ACC112 (cell line): Measurements from ENCODE around the gene COL1A1.
A peak's percentile ranks its signal among the peaks of the same experiment; 100 is the strongest.

Experiments used
- H2AFZ ChIP-seq: fragments of 200-600 bp; sonication (generic); one replicate; pipeline ENCODE4 v1.6.0; 2017; ENCODE audit warnings: antibody characterized with exemption, low read length; ENCODE audit not compliant: unreplicated experiment
- H3K27ac ChIP-seq: fragments of 200-600 bp; sonication (generic); 2 replicates; pipeline ENCODE4 v1.5.1; 2014; ENCODE audit warnings: low read depth, mild to moderate bottlenecking, antibody characterized with exemption, low read length, moderate library complexity
- H3K27me3 ChIP-seq: fragments of 200-600 bp; sonication (generic); 2 replicates; pipeline ENCODE4 v1.6.1; 2014; ENCODE audit warnings: mild to moderate bottlenecking, antibody characterized with exemption, low read length, moderate library complexity, mixed read lengths; ENCODE audit not compliant: insufficient read depth
- H3K36me3 ChIP-seq: fragments of 200-600 bp; sonication (generic); 2 replicates; pipeline ENCODE4 v1.6.1; 2016; ENCODE audit warnings: mild to moderate bottlenecking, antibody characterized with exemption, low read length, moderate library complexity, mixed read lengths; ENCODE audit not compliant: insufficient read depth
- H3K4me1 ChIP-seq: fragments of 200-600 bp; sonication (generic); one replicate; pipeline ENCODE4 v1.6.1; 2016; ENCODE audit warnings: low read length, mixed read lengths; ENCODE audit not compliant: insufficient read depth, unreplicated experiment, control insufficient read depth
- H3K4me3 ChIP-seq: fragments of 200-600 bp; sonication (generic); 2 replicates; pipeline ENCODE4 v1.5.1; 2014; ENCODE audit warnings: mild to moderate bottlenecking, low read depth, low read length
- H3K79me2 ChIP-seq: fragments of 200-600 bp; sonication (generic); one replicate; pipeline ENCODE4 v1.6.0; 2016; ENCODE audit warnings: low read length; ENCODE audit not compliant: control insufficient read depth, unreplicated experiment, insufficient read depth

The COL1A1 gene

DNA sequence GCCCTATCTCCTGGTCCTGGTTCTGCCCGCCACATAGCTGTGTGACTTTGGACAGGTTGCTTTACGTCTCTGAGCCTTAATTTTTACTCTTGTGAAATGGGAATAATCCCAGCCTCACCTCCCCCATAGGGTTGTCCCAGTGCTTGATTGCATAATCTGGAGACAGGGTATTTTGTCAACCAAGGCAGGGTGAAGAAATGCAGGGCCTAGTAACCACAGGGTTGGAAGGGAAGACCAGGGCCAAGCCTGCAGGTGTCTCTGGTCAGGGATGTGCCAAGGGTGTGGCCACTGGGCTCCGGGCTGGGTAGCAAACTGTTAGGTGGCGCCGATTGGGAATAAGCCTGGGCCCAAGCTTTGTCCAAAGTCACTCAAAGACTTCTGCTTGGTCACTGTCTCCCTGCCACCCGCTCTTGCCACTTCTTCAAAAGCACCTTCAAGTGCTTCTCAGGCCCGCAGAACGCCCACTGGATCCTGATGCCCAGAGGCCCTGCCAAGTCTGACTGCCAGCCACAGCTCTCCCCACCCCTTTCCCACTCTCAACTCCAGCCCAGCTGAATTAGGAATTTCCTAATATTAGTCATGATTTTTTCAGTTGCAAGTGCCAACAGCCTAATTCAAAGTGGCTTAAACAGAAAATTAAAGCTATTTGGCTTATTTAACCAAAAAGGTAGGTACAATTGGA lies 20.6 kb upstream of the COL1A1 start:
- Histone ChIP-seq H3K4me1 (peaks cover 58% of the 10 kb centered on the region), H3K4me3 (peak overlapping the region; percentile 20; the same call in 1 of the 2 replicates), H3K27ac (peak overlapping the region; percentile 100), H3K27me3 (no peaks in the 10 kb centered on the region), H3K36me3 (no peaks in the 10 kb centered on the region), H3K79me2 (no peaks in the 10 kb centered on the region), H2AFZ (no peak overlapping the region)

DNA sequence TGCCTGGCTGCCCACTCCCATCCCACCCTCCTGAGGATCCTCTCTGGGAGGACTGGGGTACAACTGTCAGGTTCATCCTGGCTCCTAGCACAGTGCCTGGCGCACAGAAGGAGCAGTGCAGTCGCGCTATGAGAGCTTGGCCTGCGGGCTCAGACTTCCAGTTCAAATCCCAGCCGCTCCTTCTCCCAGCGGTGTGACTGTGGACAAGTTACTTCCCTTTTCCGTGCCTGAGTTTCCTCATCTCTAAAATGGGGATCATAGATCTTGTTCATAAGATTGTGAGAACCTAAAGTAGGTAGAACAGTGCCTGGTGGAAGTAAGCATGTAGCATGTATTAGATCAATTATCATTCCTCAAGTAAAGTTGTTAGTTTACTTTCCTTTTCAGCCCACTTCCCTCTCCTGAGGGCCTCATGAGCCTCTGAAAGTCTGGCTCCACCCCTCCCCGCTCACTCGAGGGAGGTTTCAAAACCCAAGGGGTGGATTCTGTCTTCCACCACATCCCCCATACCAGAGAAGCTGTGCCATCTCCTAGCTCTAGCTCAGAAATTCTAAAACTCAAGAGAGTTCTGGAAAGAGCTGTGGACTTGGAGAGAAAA lies 19.9 kb upstream of the COL1A1 start:
- Histone ChIP-seq H2AFZ (no peak overlapping the region), H3K27ac (peak overlapping the region; percentile 100)

DNA sequence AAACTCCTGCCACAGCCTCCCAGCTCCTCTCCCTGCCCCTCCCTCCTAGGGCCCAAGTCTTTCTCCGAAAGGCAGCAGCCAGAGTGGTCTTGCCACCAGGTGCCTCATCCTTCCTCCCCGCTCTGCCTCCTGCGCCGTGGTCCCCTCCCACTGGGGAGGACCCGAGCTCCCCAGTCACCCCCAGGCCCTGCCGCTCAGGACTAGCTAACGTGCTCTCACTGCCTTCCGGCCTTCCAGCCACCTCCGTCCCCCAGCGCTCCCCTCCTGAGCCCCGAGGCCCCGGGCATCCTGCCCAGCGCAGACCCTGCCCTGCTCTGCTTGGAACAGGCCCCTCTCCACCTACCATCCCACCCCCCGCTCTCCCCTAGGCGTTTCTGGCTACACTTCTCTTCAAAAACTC lies 19.4 kb upstream of the COL1A1 start:
- Histone ChIP-seq H2AFZ (no peak overlapping the region), H3K27me3 (no peaks in the 10 kb centered on the region), H3K4me3 (no peak overlapping the region), H3K36me3 (no peaks in the 10 kb centered on the region), H3K27ac (peak overlapping the region; percentile 100), H3K79me2 (peaks cover 2% of the 10 kb centered on the region), H3K4me1 (peaks cover 64% of the 10 kb centered on the region)

More for the DNA sequence above, 19.9 kb upstream of the COL1A1 start:
- no peaks in the 10 kb centered on the region for H3K27me3 ChIP-seq
- peaks cover 64% of the 10 kb centered on the region for H3K4me1 ChIP-seq
- no peaks in the 10 kb centered on the region for H3K36me3 ChIP-seq
- peaks cover 2% of the 10 kb centered on the region for H3K79me2 ChIP-seq
- H3K4me3 ChIP-seq, result peak overlapping the region; percentile 20; the same call in 1 of the 2 replicates

DNA sequence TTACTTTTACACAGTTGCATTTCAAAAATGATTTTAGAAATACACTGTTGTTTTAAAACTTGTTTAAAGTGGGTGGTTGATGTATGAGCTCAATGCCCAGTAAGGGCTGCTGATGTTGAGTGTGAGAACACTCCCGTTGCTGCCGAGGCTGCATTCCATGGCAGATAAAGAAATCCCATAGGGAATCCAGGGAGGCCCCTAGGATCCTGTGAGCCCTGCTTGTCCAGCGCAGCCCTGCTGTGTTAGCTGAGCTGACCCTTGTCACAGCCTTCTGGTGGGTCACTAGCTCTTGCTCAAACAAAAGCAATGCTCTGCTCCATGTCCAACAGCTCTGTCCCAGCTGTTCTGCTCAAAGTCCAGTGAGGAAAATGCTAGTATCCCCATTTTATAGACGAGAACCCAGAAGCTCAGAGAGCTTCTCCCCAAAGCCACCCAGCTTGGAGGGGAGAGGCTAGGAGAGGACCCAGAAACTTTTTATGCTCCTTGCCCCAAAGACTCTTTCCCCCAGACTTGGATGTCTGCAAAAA lies 18.6 kb upstream of the COL1A1 start:
- Histone ChIP-seq H3K4me1 (peaks cover 64% of the 10 kb centered on the region), H3K27ac (peak overlapping the region; percentile 100), H2AFZ (peak overlapping the region; percentile 43), H3K36me3 (no peaks in the 10 kb centered on the region), H3K79me2 (peaks cover 2% of the 10 kb centered on the region), H3K27me3 (no peaks in the 10 kb centered on the region), H3K4me3 (peak overlapping the region; percentile 69)

DNA sequence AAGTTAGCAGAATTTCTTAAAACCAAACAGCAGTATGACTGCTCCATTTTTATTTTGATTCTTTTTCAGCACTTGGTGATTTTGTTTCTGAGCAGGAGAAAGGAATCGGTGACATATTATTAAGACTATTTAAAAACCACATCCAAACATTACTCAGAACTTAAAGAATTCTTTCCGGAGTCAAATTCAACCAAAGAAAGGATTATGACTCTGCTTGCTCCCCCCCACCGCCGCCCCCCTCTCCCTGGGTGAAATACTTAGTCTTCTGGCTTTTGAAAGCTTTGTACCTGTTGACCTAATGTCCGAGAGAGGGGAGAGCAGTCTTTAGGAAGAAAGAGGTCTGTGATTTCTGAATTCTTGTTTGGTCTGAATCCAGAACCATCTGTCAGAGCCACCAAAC lies 17.9 kb upstream of the COL1A1 start:
- Histone ChIP-seq H3K36me3 (no peaks in the 10 kb centered on the region), H3K79me2 (peaks cover 2% of the 10 kb centered on the region), H3K27ac (peak overlapping the region; percentile 100), H2AFZ (peak overlapping the region; percentile 43), H3K4me1 (peaks cover 64% of the 10 kb centered on the region), H3K4me3 (peak overlapping the region; percentile 69), H3K27me3 (no peaks in the 10 kb centered on the region)

DNA sequence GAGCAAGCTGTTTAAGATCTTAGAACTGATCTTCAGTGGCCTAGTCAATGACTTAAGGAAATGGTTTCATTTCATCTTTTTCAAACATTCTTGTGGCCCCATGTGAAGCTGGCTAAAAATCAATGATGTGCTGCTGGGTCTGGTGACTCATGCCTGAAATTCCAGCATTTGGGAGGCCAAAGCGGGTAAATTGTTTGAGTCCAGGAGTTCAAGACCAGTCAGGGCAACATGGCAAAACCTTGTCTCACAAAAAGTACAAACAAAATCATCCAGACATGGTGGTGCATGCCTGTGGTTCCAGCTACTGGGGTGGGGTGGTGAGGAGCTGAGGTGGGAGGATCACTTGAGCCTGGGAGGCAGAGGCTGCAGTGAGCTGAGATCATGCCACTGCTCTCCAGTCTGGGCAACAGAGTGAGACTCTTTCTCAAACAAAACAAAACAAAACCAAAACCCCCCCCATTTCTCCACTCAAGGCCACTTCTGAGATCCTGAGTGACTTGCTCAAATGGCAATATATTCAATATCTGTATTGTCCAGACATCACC lies 17.4 kb upstream of the COL1A1 start:
- no peak overlapping the region for H2AFZ ChIP-seq
- peak overlapping the region; percentile 69 for H3K4me3 ChIP-seq
- H3K4me1 ChIP-seq, result peaks cover 64% of the 10 kb centered on the region
- H3K27ac ChIP-seq, result peak overlapping the region; percentile 100
- no peaks in the 10 kb centered on the region for H3K27me3 ChIP-seq
- peaks cover 2% of the 10 kb centered on the region for H3K79me2 ChIP-seq
- no peaks in the 10 kb centered on the region for H3K36me3 ChIP-seq

DNA sequence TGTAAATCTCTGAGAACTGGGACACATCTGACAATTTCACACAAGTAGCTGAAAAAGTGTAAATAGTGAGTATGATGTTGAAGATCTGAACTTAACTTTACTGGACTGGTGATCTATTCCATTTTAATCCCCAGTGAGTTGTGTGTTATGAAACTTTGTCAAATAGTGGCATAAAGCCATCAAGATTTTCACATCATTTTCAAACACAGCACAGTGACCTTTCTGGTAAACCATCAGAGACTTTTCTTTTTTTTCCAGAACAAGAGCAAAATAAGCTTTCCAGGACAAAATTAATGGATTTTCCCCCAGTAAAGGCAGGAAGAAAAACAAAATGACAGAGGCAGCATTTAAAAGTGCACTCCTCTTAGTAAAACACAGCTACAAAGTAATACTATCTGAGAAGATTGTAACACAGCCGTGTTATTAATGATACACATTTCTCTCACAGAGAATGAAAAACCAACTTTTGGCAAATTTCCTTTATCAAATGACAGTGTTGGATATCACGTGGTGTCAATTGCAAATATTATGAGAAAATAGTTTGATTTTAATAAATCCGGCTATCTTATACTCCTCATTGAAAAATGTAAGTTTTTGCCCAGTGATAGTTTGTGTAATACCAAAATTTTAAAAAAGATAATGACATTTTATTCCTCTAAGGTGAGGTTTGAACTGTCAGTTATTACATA lies 16.8 kb upstream of the COL1A1 start:
- peak overlapping the region; percentile 69 for H3K4me3 ChIP-seq
- H3K4me1 ChIP-seq, result peaks cover 63% of the 10 kb centered on the region
- H3K36me3 ChIP-seq, result no peaks in the 10 kb centered on the region
- H2AFZ ChIP-seq, result peak overlapping the region; percentile 58
- H3K79me2 ChIP-seq, result peaks cover 2% of the 10 kb centered on the region
- no peaks in the 10 kb centered on the region for H3K27me3 ChIP-seq
- peak overlapping the region; percentile 100 for H3K27ac ChIP-seq

DNA sequence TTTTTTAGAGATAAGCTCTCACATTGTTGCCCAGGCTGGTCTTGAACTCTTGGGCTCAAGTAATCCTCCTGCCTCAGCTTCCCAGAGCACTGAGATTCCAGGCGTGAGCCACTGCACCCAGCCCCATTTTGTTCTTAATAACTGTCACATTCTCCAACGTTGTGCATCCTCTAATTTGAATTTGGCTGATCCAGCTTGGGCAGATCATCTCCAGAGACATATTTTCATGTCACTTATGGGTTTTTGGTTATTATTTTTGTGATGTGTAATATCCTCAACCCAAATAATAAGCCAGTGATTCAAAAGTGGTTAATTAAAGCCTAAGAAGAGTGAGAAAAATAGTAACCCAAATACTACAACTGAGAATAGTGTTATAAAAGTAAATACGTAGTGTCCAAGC lies 16.2 kb upstream of the COL1A1 start:
- peaks cover 57% of the 10 kb centered on the region for H3K4me1 ChIP-seq
- H3K27me3 ChIP-seq, result no peaks in the 10 kb centered on the region
- H3K27ac ChIP-seq, result peak overlapping the region; percentile 100

DNA sequence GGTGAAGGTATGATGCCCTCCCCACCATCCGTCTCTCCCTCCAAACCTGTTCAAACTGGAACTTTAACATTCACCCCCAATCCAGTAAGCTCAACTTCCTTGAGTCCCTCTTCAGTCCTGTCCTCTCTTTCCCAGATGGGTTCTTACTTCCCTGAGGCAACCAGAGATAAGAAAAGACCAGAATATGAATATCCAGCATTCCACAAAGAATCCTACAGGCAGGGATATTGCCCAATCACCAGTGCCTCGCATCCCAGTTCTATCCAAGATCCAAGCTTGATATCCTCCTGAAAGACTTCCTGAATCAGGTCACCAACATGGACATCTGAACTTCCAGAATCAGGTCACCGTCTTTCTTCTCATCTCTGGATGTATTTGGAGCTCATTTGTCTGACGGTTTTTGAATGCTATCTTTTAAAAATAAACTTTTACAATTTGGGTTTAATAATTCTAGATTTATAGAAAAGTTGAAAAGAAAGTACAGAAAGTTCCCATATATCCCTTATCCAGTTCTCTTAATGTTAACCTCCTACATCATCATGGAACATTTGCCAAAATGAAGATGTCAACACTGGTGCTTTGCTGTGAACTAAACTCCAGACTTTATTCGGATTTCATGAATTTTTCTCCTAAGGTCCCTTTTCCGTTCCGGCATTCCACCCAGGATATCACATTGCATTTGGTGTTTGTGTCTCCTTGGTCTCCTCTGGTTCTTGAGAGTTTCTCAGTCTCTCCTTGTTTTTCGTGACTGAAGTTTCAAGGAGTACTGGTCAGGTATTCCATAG lies 13.7 kb upstream of the COL1A1 start:
- H3K4me1 ChIP-seq, result peaks cover 53% of the 10 kb centered on the region
- no peak overlapping the region for H2AFZ ChIP-seq
- H3K36me3 ChIP-seq, result no peaks in the 10 kb centered on the region
- H3K27ac ChIP-seq, result no peak overlapping the region
- peaks cover 2% of the 10 kb centered on the region for H3K79me2 ChIP-seq
- H3K27me3 ChIP-seq, result no peaks in the 10 kb centered on the region
- H3K4me3 ChIP-seq, result no peak overlapping the region

More for the DNA sequence above, 16.2 kb upstream of the COL1A1 start:
- Histone ChIP-seq H3K4me3 (peak overlapping the region; percentile 69), H3K36me3 (no peaks in the 10 kb centered on the region), H3K79me2 (peaks cover 2% of the 10 kb centered on the region), H2AFZ (peak overlapping the region; percentile 58)
